Colonic mucosa (tissue), 4 donors: ENCODE results near the gene TMEM45A. TPM values are rescaled to one million over a fixed set of nuclear protein-coding genes. Genes with fewer than 3 reads are reported as not detected.

Experiments
- DNase-seq: peaks from one replicate; pipeline ENCODE4 v3.0.0-alpha.2; 2020
- H3K27ac ChIP-seq: fragments of 200-600 bp; one replicate; pipeline ENCODE4 v1.8.0; 2021
- H3K27me3 ChIP-seq: fragments of 200-600 bp; one replicate; pipeline ENCODE4 v1.8.0; 2021
- H3K36me3 ChIP-seq: fragments of 200-600 bp; one replicate; pipeline ENCODE4 v1.8.0; 2021
- H3K4me1 ChIP-seq: fragments of 200-600 bp; one replicate; pipeline ENCODE4 v1.8.0; 2021; ENCODE audit warnings: mild to moderate bottlenecking
- H3K4me3 ChIP-seq: fragments of 200-600 bp; one replicate; pipeline ENCODE4 v1.8.0; 2021
- H3K9ac ChIP-seq, 2 donors: one replicate each; pipeline ENCODE4 v1.7.0; 2013; ENCODE audit warnings: control low read depth in 2 of 2, low read depth in 2 of 2, low read length in 2 of 2
- H3K9me3 ChIP-seq: fragments of 200-600 bp; one replicate; pipeline ENCODE4 v1.8.0; 2021
- CTCF ChIP-seq: fragments of 200-600 bp; IDR thresholded peaks from one replicate; pipeline ENCODE4 v1.8.0; 2022; ENCODE audit warnings: antibody characterized with exemption, mild to moderate bottlenecking
- intact Hi-C: fragments of 100-400 bp; cut with DNase I; formaldehyde crosslinking; loops from one replicate; pipeline ENCODE4 v1.14.1; 2022
- total RNA-seq, 2 donors: library from RNA; stranded (reverse); fragmentation: NEBNext Ultra II Directional in 1 of 2; extraction: Animal tissue kit (Norgen Biotek cat#: 25700) in 1 of 2; gene quantifications; one replicate each; pipeline ENCODE4 v1.2.1, GENCODE V29; 2021
- donor health status: healthy.
- donor health status: DM: no; HTN: no; CAD: no.
- donor health status: DM: no; HTN: no; CAD: no.

TMEM45A gene
- total RNA-seq, 2 donors from 2014 or later, result 2.9 to 4.0 TPM

GRCh38 chr3:100562224-100562857 is 69.9 kb downstream of the TMEM45A start:
- Histone ChIP-seq H3K27me3 (no peaks in the 10 kb centered on the region), H3K4me3 (no peak overlapping the region), H3K36me3 (no peaks in the 10 kb centered on the region), H3K9me3 (no peaks in the 10 kb centered on the region), H3K4me1 (no peaks in the 10 kb centered on the region), H3K27ac (no peak overlapping the region), H3K9ac (no peak overlapping the region)
- TF ChIP-seq CTCF, result no peak
- intact Hi-C loops, result no loop called here
- DNase-seq, result no peak

- no peak overlapping the region for H3K4me3 ChIP-seq
- TF ChIP-seq CTCF, result no peak
- H3K27me3 ChIP-seq, result no peaks in the 10 kb centered on the region
- H3K36me3 ChIP-seq, result no peaks in the 10 kb centered on the region
- no peak overlapping the region for H3K27ac ChIP-seq
- no peak overlapping the region for H3K9ac ChIP-seq
- intact Hi-C loops, result no loop called here
- no peaks in the 10 kb centered on the region for H3K9me3 ChIP-seq
- no peaks in the 10 kb centered on the region for H3K4me1 ChIP-seq
- no peak for DNase-seq
These were observed 70.8 kb downstream of the TMEM45A start for GRCh38 chr3:100563228-100563627.

- Histone ChIP-seq H3K27me3 (no peaks in the 10 kb centered on the region), H3K27ac (no peak overlapping the region), H3K4me1 (no peaks in the 10 kb centered on the region), H3K9me3 (no peaks in the 10 kb centered on the region), H3K4me3 (no peak overlapping the region), H3K36me3 (no peaks in the 10 kb centered on the region), H3K9ac (no peak overlapping the region)
- intact Hi-C loops, result no loop called here
- no peak for DNase-seq
- TF ChIP-seq CTCF, result no peak
These were observed 71.3 kb downstream of the TMEM45A start for GRCh38 chr3:100563652-100564211.

GRCh38 chr3:100570811-100571210 is 78.4 kb downstream of the TMEM45A start:
- no peak overlapping the region for H3K27ac ChIP-seq
- H3K4me1 ChIP-seq, result no peaks in the 10 kb centered on the region
- intact Hi-C loops, result no loop called here
- H3K27me3 ChIP-seq, result no peaks in the 10 kb centered on the region
- H3K9ac ChIP-seq, result no peak overlapping the region
- H3K4me3 ChIP-seq, result no peak overlapping the region
- H3K36me3 ChIP-seq, result no peaks in the 10 kb centered on the region
- DNase-seq, result no peak
- H3K9me3 ChIP-seq, result no peaks in the 10 kb centered on the region
- no peak for TF ChIP-seq CTCF

GRCh38 chr3:100574536-100574935 is 82.1 kb downstream of the TMEM45A start:
- intact Hi-C loops, result no loop called here
- H3K27ac ChIP-seq, result no peak overlapping the region

More at GRCh38 chr3:100574536-100574935, 82.1 kb downstream of the TMEM45A start:
- Histone ChIP-seq H3K9ac (no peak overlapping the region), H3K4me3 (no peak overlapping the region), H3K27me3 (no peaks in the 10 kb centered on the region), H3K4me1 (no peaks in the 10 kb centered on the region), H3K36me3 (no peaks in the 10 kb centered on the region), H3K9me3 (no peaks in the 10 kb centered on the region)
- no peak for TF ChIP-seq CTCF
- no peak for DNase-seq
